Measurements from ENCODE around the gene ADGRG3. TPM values are rescaled to one million over a fixed set of nuclear protein-coding genes. Genes with fewer than 3 reads are reported as not detected.

ADGRG3 gene
- total and polyA plus RNA-seq, 2 donors (not counting 1 experiment from before 2014, with no cell fraction given) = not detected

- DNase-seq = peak; percentile 25
- Histone ChIP-seq H3K79me2 (ENCODE audit: control insufficient read depth, insufficient read depth, low read length) (no peaks in the 10 kb centered on the region), H3K4me1 (ENCODE audit: control insufficient read depth in 2 of 2, insufficient read depth in 2 of 2, low read length in 2 of 2) (peaks cover 23 to 30% of the 10 kb centered on the region in 2 donors), H3K9ac (ENCODE audit: low read length) (no peak overlapping the region), H3K9me3 (ENCODE audit: control extremely low read depth in 1 of 3, control insufficient read depth in 2 of 3, insufficient read depth in 1 of 3, low read length in 2 of 3) (peaks cover 0 to 16% (median 0%) of the 10 kb centered on the region in 3 donors), H3K27ac (ENCODE audit: low read length in 2 of 2) (no peak overlapping the region), H3K27me3 (replicated peaks in 1 of 4; ENCODE audit: control extremely low read depth in 1 of 4, control insufficient read depth in 3 of 4, insufficient read depth in 4 of 4, low read length in 3 of 4) (peaks cover 0 to 3% (median 0%) of the 10 kb centered on the region in 4 experiments), H3K4me3 (ENCODE audit: control extremely low read depth in 1 of 5, extremely low read depth in 1 of 5, insufficient read depth in 1 of 5, low read depth in 2 of 5, low read length in 4 of 5) (no peak overlapping the region), H3K4me2 (replicated peaks; ENCODE audit: low read depth, low read length, poor library complexity, severe bottlenecking) (no peak overlapping the region), H2AFZ (ENCODE audit: insufficient read depth, low read depth, low read length, poor library complexity, severe bottlenecking) (no peak overlapping the region), H4K20me1 (ENCODE audit: control insufficient read depth, insufficient read depth, low read length, poor library complexity, severe bottlenecking) (no peaks in the 10 kb centered on the region), H3K36me3 (replicated peaks in 1 of 2; ENCODE audit: control extremely low read depth in 1 of 2, control insufficient read depth in 1 of 2, extremely low read depth in 1 of 2, insufficient read depth in 2 of 2, low read length in 1 of 2) (no peaks in the 10 kb centered on the region)
- Mint-ChIP-seq H3K9me3 (ENCODE audit: insufficient read depth) (no peaks in the 10 kb centered on the region), H3K27ac (no peak overlapping the region), H3K4me1 (peaks cover 32% of the 10 kb centered on the region), H3K4me3 (no peak overlapping the region), H3K27me3 (no peaks in the 10 kb centered on the region)
- WGBS (ENCODE audit: insufficient coverage) = 37% methylated on average over 5 of the region's 14 CpGs
- TF ChIP-seq, protein P1, sequence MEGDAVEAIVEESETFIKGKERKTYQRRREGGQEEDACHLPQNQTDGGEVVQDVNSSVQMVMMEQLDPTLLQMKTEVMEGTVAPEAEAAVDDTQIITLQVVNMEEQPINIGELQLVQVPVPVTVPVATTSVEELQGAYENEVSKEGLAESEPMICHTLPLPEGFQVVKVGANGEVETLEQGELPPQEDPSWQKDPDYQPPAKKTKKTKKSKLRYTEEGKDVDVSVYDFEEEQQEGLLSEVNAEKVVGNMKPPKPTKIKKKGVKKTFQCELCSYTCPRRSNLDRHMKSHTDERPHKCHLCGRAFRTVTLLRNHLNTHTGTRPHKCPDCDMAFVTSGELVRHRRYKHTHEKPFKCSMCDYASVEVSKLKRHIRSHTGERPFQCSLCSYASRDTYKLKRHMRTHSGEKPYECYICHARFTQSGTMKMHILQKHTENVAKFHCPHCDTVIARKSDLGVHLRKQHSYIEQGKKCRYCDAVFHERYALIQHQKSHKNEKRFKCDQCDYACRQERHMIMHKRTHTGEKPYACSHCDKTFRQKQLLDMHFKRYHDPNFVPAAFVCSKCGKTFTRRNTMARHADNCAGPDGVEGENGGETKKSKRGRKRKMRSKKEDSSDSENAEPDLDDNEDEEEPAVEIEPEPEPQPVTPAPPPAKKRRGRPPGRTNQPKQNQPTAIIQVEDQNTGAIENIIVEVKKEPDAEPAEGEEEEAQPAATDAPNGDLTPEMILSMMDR (IDR thresholded peaks at IDR 0.05) = no peak
- TF ChIP-seq EZH2 (IDR thresholded peaks at IDR 0.05; ENCODE audit: borderline replicate concordance, insufficient read depth, low read depth, low read length, poor library complexity, severe bottlenecking) = no peak
- ChIA-PET CTCF (interaction anchor here (0.9 to 4.5 kb wide), 5 partner anchors 70 to 229 kb away, joined by 3 to 30 read pairs (median 9); partner anchors contain the start of gene KATNB1), POLR2A (interaction anchor here (1.2 kb wide), 1 partner anchor 199 kb away, joined by 4 read pairs; the partner anchor contains the start of genes CIAPIN1 and COQ9)
- intact Hi-C loops (cut with micrococcal nuclease) = loop anchor here (5.0 kb wide), 2 partner anchors 54 to 91 kb away; partner anchors contain the start of gene KATNB1
- no peak for ATAC-seq (ENCODE audit: low read depth)
Observed at GRCh38 chr16:57646388-57647039, 21.6 kb upstream of the ADGRG3 start.
